Activated T-cell treated with anti-CD3 and anti-CD28 coated beads for 48 hours (primary cell): ENCODE measurements around the gene HSPA12B.

Source experiments
- DNase-seq: peaks from one replicate; pipeline ENCODE4 v3.0.0-alpha.2; 2020; ENCODE audit warnings: low read depth

The HSPA12B gene

GRCh38 chr20:3732327-3733118, at the start of gene HSPA12B:
Gene HSPA12B, plus strand, starts transcription at chr20:3732685. Its CDS starts 5,990 bp downstream, at chr20:3738675.
- no peak for DNase-seq

GRCh38 chr20:3685341-3685740, 47.1 kb upstream of the HSPA12B start:
- no peak for DNase-seq

GRCh38 chr20:3686421-3686820, 46.1 kb upstream of the HSPA12B start:
- no peak for DNase-seq

GRCh38 chr20:3686867-3687321, 45.6 kb upstream of the HSPA12B start:
- no peak for DNase-seq

GRCh38 chr20:3687655-3688054, 44.8 kb upstream of the HSPA12B start:
- no peak for DNase-seq

GRCh38 chr20:3689978-3690377, 42.5 kb upstream of the HSPA12B start:
- DNase-seq: no peak

GRCh38 chr20:3690413-3690812, 42.1 kb upstream of the HSPA12B start:
- DNase-seq: no peak

- no peak for DNase-seq
Measured at GRCh38 chr20:3691306-3691705, 41.2 kb upstream of the HSPA12B start.

- DNase-seq: no peak
Measured at GRCh38 chr20:3691897-3692296, 40.6 kb upstream of the HSPA12B start.

- DNase-seq: no peak
Measured at GRCh38 chr20:3692706-3693294, 39.7 kb upstream of the HSPA12B start.

GRCh38 chr20:3693376-3693775, 39.1 kb upstream of the HSPA12B start:
- no peak for DNase-seq

- no peak for DNase-seq
Measured at GRCh38 chr20:3694864-3695263, 37.6 kb upstream of the HSPA12B start.

GRCh38 chr20:3696200-3696599, 36.3 kb upstream of the HSPA12B start:
- DNase-seq: no peak

- no peak for DNase-seq
Measured at GRCh38 chr20:3696745-3697587, 35.5 kb upstream of the HSPA12B start.

GRCh38 chr20:3697588-3698305, 34.7 kb upstream of the HSPA12B start:
- DNase-seq: no peak

- DNase-seq: no peak
Measured at GRCh38 chr20:3698591-3699001, 33.9 kb upstream of the HSPA12B start.

GRCh38 chr20:3699037-3699436, 33.4 kb upstream of the HSPA12B start:
- no peak for DNase-seq

GRCh38 chr20:3701061-3701998, 31.2 kb upstream of the HSPA12B start:
- no peak for DNase-seq

GRCh38 chr20:3702611-3703391, 29.7 kb upstream of the HSPA12B start:
- no peak for DNase-seq

GRCh38 chr20:3704087-3704486, 28.4 kb upstream of the HSPA12B start:
- no peak for DNase-seq
